Measurements from ENCODE around the gene GAK.
"Not testable (repeated sequence)": the region's sequence is repeated elsewhere in the genome, so short reads cannot be mapped to it uniquely, and the experiment has no call there.

The GAK gene

GRCh38 chr4:951594-952468 lies 19.7 kb upstream of the GAK start:
- DNase-seq, result no peak

GRCh38 chr4:951186-951585 lies 19.1 kb upstream of the GAK start:
- no peak for DNase-seq

GRCh38 chr4:950136-951020 lies 18.3 kb upstream of the GAK start:
- no peak for DNase-seq

GRCh38 chr4:949656-950055 lies 17.5 kb upstream of the GAK start:
- DNase-seq, result no peak

DNA sequence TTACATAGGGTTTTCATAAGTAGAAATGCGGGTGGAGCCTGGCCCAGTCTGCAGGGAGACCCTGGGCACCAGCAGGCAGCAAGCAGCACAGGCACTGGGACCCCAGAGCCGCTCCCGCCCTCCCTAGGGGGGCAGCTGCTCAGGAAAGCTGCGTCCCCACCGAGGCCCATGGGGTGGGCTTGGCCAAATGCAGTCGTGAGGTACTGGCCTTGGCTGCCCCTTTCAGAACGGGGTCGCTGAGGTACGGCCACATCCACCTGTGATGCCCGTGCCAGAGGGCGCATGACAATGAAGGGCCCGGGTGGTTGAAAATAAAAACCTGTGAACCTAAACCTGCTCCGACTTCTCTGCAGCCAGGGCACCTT lies 16.8 kb upstream of the GAK start:
- DNase-seq, result no peak

- no peak for DNase-seq
Observed at GRCh38 chr4:948101-948935, 16.2 kb upstream of the GAK start.

GRCh38 chr4:947491-947971 lies 15.4 kb upstream of the GAK start:
- DNase-seq, result no peak

GRCh38 chr4:946517-947471 lies 14.7 kb upstream of the GAK start:
- DNase-seq, result no peak

- no peak for DNase-seq
Observed at GRCh38 chr4:946103-946450, 14.0 kb upstream of the GAK start.

- DNase-seq, result no peak
Observed at GRCh38 chr4:945274-946102, 13.4 kb upstream of the GAK start.

DNA sequence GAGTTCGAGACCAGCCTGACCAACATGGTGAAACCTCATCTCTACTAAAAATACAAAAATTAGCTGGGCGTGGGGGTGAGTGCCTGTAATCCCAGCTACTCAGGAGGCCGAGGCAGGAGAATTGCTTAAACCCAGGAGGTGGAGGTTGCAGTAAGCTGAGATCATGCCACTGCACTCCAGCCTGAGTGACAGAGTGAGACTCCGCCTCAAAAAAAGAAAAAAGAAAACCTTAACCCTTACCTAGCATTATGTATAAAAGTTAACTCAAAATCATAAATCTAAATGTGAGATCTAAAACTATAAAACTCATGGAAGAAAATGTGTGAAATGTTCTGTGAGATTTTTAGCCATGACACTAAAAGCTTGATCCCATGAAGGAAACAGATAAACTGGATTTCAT lies 7.4 kb upstream of the GAK start:
- not testable (repeated sequence) for DNase-seq

GRCh38 chr4:932713-933070 lies 576 bp upstream of the GAK start:
- no peak for DNase-seq

DNA sequence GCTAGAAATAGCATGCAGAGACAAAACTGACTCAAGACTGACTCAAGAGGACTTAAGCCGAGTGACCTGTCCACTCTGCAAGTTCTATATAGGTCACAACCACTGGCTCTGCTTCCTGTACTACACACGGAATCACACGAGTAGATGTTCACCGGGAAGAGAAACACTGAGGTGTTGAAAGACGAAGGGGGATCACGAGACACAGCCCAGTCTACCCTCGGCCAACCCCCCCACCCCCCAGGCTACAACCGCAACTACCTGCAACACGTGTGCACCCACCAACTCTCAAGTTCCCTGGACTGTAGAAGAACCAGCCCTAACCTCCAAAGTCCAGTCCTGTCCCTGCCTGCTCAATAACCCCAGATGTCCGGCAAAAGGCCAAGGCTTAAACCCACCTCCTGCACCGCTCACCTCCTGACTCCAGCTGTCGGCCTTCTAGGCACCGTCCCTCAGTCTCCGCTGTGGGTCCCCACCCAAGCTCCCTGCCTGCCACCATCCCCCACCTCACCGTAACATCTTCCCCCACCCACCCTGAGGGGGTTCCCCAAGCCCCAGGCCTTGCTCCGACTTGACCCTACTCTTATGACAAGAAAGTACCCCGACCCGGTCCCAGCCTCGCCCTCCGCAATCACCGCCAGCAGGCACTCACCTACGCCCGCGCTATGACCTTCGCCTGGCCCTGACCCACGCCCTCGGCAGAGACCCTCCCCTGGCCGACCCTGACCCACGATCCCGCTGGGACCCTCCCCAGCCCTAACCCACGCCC lies 739 bp downstream of the GAK start:
- DNase-seq, result no peak

DNA sequence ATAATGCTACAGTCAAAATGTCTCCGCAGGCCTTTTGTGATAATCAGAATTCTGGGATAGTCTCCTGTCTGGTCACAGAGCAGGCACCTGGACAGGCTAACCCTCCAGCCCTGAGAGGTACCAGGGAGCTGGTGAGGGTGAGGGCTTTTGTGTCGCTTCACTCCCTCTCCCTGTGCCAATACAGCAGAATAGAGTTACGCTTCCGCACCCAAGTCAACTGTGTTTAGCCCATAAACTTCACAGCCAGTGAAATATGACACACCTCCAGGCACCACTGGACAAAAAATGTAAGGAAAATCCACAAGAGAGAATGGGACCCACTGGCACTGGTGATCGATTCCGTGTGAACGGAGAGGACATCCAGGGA lies 1.3 kb downstream of the GAK start:
- no peak for DNase-seq

GRCh38 chr4:930028-930551 lies 2.0 kb downstream of the GAK start:
- DNase-seq, result no peak

DNA sequence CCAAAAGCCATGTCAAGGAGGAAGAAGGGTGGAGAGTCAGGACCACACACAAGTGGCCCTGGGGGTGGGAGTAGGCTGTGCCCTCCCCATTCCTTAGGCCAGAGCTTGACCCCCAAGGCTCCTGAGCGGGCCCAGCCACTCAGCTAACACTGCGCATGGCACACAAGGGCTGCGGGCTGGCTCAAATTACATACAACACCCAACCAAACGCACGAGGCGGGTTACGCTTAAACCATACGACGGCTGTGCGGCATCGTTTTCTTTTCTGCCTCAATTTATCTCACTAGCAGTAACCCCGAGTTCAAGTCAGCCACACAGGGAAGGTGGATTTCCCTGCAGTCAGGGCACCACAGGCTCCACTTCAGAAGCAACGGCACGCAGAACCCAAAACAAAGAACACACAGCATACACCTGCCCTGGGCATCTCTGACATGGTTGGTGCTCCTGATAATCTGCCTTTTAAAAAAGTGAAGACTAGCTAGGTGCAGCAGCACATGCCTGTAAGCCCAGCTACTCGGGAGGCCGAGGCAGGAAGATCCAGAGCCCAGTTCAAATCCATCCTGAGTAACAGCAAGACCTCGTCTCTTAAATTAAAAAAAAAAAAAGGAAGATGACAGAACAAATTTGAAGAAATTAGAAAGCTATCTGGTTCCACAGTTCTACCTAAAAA lies 2.9 kb downstream of the GAK start:
- DNase-seq, result no peak

GRCh38 chr4:927566-927965 lies 4.5 kb downstream of the GAK start:
- not testable (repeated sequence) for DNase-seq

DNA sequence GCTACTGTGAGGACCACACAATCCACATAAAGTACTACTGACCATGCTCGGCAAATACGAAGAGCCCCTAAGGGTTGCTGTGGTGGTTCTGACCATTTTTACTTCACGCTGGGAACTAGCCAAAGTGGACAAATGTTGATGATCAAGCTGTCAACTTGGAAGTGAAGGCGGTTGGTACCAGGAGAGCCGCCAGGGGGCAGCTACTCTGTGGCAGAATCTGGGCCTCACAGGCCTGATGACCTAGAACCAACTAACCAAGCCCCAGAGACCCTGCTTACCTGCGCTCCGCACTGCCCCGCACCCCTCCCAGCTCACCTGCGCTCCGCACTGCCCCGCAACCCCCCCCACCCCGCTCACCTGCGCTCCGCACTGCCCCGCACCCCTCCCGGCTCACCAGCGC lies 5.6 kb downstream of the GAK start:
- no peak for DNase-seq

DNA sequence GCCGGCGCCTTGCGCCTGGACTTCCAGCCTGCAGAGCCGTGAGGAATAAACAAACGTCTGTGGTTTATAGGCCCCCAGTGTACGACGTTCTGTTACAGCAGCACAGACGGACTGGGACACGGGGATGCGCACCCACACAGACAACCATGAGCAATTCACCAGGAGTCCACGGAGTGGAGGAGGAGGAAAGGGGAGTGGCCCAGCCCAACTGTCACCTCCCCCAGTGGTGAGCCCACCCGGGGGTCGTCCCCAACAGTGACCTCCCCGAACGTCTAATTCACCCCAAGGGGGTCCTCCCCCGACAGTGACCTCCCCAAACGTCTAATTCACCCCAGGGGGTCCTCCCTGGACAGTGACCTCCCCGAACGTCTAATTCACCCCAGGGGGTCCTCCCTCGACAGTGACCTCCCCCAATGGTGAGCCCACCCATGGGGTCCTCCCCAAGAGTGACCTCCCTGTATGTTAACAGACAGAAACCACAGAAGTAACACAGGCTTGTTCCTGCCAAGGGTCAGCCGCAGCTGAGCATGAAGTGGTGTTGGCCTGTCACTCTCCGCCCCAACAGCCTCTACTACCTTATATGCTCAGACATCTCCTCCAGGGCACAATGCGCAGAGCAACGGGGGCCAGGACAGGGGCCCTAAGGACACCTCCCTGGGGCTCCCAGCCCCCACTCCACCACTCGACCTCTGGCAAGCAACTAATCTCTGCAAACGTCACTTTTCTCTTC lies 6.2 kb downstream of the GAK start:
- DNase-seq, result no peak

Data from stimulated activated CD4-positive, alpha-beta T cell treated with anti-CD3 and anti-CD28 coated beads, Interleukin-2, amount 100 ng/mL, for 48 hours (primary cell).